ENCODE data around the gene ADARB1.

DNA sequence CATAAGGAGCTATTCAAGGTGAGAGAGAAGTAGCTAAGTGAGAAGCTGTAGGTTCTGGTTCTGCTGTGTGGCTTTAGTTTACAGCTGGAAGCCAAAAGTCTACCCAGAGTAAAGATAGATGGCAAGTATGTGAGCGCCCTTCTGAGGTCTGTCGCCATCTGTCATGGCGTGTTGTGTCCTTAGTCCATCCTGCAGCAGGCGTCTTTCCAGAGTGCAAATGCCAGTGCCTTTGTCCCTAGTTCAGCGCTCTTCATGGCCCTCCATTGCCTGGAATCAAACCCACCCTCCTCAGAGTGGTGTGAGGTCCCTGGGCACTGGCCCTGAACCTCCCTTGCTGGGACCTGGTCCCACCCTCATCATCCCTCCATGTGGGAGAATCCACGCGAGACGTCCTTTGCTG, 96.6 kb downstream of the ADARB1 start:
- TF ChIP-seq EZH2phosphoT487 (IDR thresholded peaks at IDR 0.05; ENCODE audit: borderline replicate concordance, low read depth) (no peak), EP300 (IDR thresholded peaks at IDR 0.05; ENCODE audit: borderline replicate concordance in 1 of 2, low read depth in 1 of 2, low read length in 1 of 2) (no peak), CTCF (IDR thresholded peaks at IDR 0.05) (no peak), FOXJ3 (CRISPR knock-in tag; IDR thresholded peaks at IDR 0.05) (no peak), JUND (IDR thresholded peaks at IDR 0.05) (no peak), MAX (IDR thresholded peaks at IDR 0.05; ENCODE audit: low read depth) (no peak), RXRA (IDR thresholded peaks at IDR 0.05; ENCODE audit: borderline replicate concordance, low read depth) (no peak)
